SK-N-SH (cell line): ENCODE measurements around the gene OPN1LW.
"Not testable (repeated sequence)": the region's sequence is repeated elsewhere in the genome, so short reads cannot be mapped to it uniquely, and the experiment has no call there.

Source experiments
- CHD2 ChIP-seq: fragments of 150-350 bp; IDR thresholded peaks from 2 replicates; pipeline ENCODE4 v1.6.1; 2018; ENCODE audit warnings: low read length; ENCODE audit not compliant: partially characterized antibody
- CTCF ChIP-seq: fragments of 200-600 bp; sonication (generic); IDR thresholded peaks from 2 replicates; pipeline ENCODE4 v1.6.1; 2017; ENCODE audit warnings: antibody characterized with exemption, mild to moderate bottlenecking, moderate library complexity
- FOSL2 ChIP-seq: IDR thresholded peaks from 2 replicates; pipeline ENCODE4 v1.4.0; 2012; ENCODE audit warnings: low read depth, mild to moderate bottlenecking, moderate library complexity, borderline replicate concordance
- GABPA ChIP-seq: IDR thresholded peaks from 2 replicates; pipeline ENCODE4 v1.4.0; 2012; ENCODE audit warnings: low read depth, mild to moderate bottlenecking
- NRF1 ChIP-seq: IDR thresholded peaks from 2 replicates; pipeline ENCODE4 v1.6.1; 2012; ENCODE audit warnings: low read depth, mild to moderate bottlenecking, low read length

- TF ChIP-seq CTCF, CHD2, GABPA, FOSL2, NRF1: not testable (repeated sequence)
These were observed 50.3 kb downstream of the OPN1LW start for GRCh38 chrX:154194316-154194715.
